Kidney (tissue), 14 donors: ENCODE results near the gene GSDME. TPM values are rescaled to one million over a fixed set of nuclear protein-coding genes. Genes with fewer than 3 reads are reported as not detected.

ENCODE experiments used
- DNase-seq, 5 donors: peaks; one replicate each; pipeline ENCODE4 v3.0.0-alpha.2; 2013 to 2020
- FAIRE-seq: peaks from 2 replicates; lab custom pipeline; 2012; peaks lifted over from hg19 to GRCh38; lab: Jason Lieb, UNC
- H3K27ac ChIP-seq, 2 donors: one replicate each; pipeline ENCODE4 v1.7.0; 2013; ENCODE audit warnings: low read depth in 2 of 2, low read length in 2 of 2, inconsistent platforms in 1 of 2
- H3K27me3 ChIP-seq: one replicate; pipeline ENCODE4 v1.7.1; 2013; ENCODE audit warnings: low read length, inconsistent platforms; ENCODE audit not compliant: control insufficient read depth, insufficient read depth
- H3K36me3 ChIP-seq, 3 donors: one replicate each; pipeline versions ENCODE4 v1.7.0 to v1.7.1; 2013; ENCODE audit warnings: low read length in 3 of 3, control low read depth in 1 of 3, inconsistent platforms in 1 of 3; ENCODE audit not compliant: insufficient read depth in 3 of 3, control insufficient read depth in 2 of 3
- H3K4me1 ChIP-seq, 3 donors: one replicate each; pipeline versions ENCODE4 v1.7.0 to v1.7.1; 2013; ENCODE audit warnings: low read length in 3 of 3, inconsistent platforms in 1 of 3, low read depth in 1 of 3; ENCODE audit not compliant: control insufficient read depth in 2 of 3, insufficient read depth in 2 of 3
- H3K4me3 ChIP-seq, 3 donors: one replicate each; pipeline versions ENCODE4 v1.7.0 to v1.8.1; 2013; ENCODE audit warnings: low read length in 3 of 3, control low read depth in 1 of 3, inconsistent platforms in 1 of 3
- H3K9ac ChIP-seq, 3 donors: one replicate each; pipeline versions ENCODE4 v1.7.0 to v1.7.1; 2013; ENCODE audit warnings: low read length in 3 of 3, control low read depth in 1 of 3, inconsistent platforms in 1 of 3
- H3K9me3 ChIP-seq, 3 donors: one replicate each; pipeline versions ENCODE4 v1.7.0 to v1.7.1; 2013; ENCODE audit warnings: low read length in 3 of 3, control low read depth in 1 of 3, inconsistent platforms in 1 of 3; ENCODE audit not compliant: control insufficient read depth in 2 of 3, insufficient read depth in 1 of 3
- intact Hi-C: fragments of 100-400 bp; cut with DNase I; formaldehyde crosslinking; loops from one replicate; pipeline ENCODE4 v1.11.1; 2022
- polyA plus RNA-seq: library from polyadenylated mRNA; stranded (reverse); fragments of 350-450 nt; fragmentation: Illumina TruSeq; extraction: RNeasy Lipid Tissue Mini Kit (QIAGEN cat#74804); gene quantifications from one replicate; pipeline ENCODE4 v1.2.3, GENCODE V29; 2014; ENCODE audit warnings: low read depth, low replicate concordance; ENCODE audit not compliant: insufficient read depth
- total RNA-seq: library from RNA; stranded (reverse); fragmentation: NEBNext Ultra II Directional; extraction: Animal tissue kit (Norgen Biotek cat#: 25700); gene quantifications from one replicate; pipeline ENCODE4 v1.2.1, GENCODE V29; 2021
- TF ChIP-seq, protein P1 (sequence below): IDR thresholded peaks from 3 replicates; pipeline ENCODE4 v1.5.1; 2012; ENCODE audit warnings: mild to moderate bottlenecking, moderate library complexity, borderline replicate concordance; ENCODE audit not compliant: insufficient read depth; ENCODE audit errors: extremely low read depth
- donor health status: control.
- donor health status: control.
- donor health status: control.
- donor health status: control.
- donor health status: control.
- donor health status: DM: yes; HTN: yes; CAD: no.
- donor health status: Normal renal cell carcinoma (clear cell type).

Gene GSDME
- total and polyA plus RNA-seq, 2 donors from 2014 or later = 11.7 to 16.8 TPM

DNA sequence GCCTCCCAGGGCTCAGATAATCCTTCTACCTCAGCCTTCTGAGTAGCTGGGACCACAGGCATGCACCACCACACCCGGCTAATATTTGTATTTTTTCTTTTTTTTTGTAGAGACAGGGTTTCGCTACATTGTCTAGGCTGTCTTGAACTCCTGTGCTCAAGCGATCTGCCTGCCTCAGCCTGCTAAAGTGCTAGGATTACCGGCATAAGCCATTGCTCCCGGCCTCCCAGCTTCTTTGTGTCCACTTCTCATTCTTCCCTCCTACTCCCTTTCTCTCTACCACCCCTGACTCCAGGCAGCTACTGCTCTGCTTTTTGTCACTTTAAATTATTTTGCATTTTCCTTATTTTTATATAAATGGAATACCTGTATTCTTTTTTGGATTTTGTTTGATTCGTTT is 100.7 kb downstream of the GSDME start:
- Histone ChIP-seq H3K36me3 (no peaks in the 10 kb centered on the region), H3K27me3 (no peaks in the 10 kb centered on the region), H3K4me3 (no peak overlapping the region), H3K9ac (no peak overlapping the region), H3K4me1 (no peaks in the 10 kb centered on the region), H3K27ac (no peak overlapping the region), H3K9me3 (no peaks in the 10 kb centered on the region)
- TF ChIP-seq, protein P1, sequence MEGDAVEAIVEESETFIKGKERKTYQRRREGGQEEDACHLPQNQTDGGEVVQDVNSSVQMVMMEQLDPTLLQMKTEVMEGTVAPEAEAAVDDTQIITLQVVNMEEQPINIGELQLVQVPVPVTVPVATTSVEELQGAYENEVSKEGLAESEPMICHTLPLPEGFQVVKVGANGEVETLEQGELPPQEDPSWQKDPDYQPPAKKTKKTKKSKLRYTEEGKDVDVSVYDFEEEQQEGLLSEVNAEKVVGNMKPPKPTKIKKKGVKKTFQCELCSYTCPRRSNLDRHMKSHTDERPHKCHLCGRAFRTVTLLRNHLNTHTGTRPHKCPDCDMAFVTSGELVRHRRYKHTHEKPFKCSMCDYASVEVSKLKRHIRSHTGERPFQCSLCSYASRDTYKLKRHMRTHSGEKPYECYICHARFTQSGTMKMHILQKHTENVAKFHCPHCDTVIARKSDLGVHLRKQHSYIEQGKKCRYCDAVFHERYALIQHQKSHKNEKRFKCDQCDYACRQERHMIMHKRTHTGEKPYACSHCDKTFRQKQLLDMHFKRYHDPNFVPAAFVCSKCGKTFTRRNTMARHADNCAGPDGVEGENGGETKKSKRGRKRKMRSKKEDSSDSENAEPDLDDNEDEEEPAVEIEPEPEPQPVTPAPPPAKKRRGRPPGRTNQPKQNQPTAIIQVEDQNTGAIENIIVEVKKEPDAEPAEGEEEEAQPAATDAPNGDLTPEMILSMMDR = no peak
- intact Hi-C loops = no loop called here
- no peak for DNase-seq
- FAIRE-seq = no peak

- DNase-seq (no peak), FAIRE-seq (no peak)
- Histone ChIP-seq H3K4me3 (no peak overlapping the region), H3K27me3 (no peaks in the 10 kb centered on the region), H3K9ac (no peak overlapping the region), H3K9me3 (no peaks in the 10 kb centered on the region), H3K27ac (no peak overlapping the region), H3K4me1 (no peaks in the 10 kb centered on the region), H3K36me3 (no peaks in the 10 kb centered on the region)
- intact Hi-C loops = no loop called here
- TF ChIP-seq, protein P1 = no peak
Observed at GRCh38 chr7:24654305-24654704, 103.0 kb downstream of the GSDME start.

DNA sequence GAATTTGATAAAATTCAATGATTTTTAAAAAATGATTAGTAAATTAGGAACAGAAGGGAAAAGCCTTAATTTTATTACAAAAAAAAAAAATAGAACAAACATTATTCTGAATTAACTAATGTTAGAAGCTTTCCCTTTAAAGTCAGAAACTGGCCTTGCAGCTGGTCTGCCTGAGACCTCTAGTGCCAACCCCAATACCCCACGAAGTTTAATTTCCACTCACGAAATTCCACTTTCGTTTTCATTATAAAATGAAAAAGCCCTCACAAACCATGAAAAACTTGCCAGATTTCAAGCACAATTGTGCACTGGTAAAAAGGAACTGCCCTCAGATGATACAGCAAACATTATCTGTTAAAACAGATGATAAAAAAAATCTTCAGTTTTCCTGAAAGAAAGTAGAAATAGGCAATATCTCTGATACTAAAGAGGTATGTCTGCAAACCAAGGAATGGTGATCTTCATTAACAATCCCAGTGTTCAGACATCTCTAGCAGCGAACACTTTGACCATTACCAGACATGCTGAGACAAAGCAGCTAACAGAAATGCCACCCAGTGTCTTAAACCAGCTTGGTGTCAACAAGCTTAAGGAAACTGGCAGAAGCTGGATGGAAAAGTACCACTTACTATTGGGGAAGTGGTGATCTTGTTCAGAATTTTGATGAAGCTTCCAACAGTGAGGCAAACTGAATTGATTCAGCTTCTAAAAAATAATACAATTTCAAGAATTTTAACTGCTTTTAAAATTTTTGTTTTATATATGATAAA is 103.8 kb downstream of the GSDME start:
- no peak for DNase-seq
- no peak for FAIRE-seq

More for the DNA sequence above, 103.8 kb downstream of the GSDME start:
- H3K9ac ChIP-seq = no peak overlapping the region
- no peaks in the 10 kb centered on the region for H3K9me3 ChIP-seq
- no peaks in the 10 kb centered on the region for H3K4me1 ChIP-seq
- peak overlapping the region in 1 of 3 donors; percentile 6 for H3K4me3 ChIP-seq
- H3K36me3 ChIP-seq = no peaks in the 10 kb centered on the region
- H3K27me3 ChIP-seq = no peaks in the 10 kb centered on the region
- H3K27ac ChIP-seq = no peak overlapping the region
- TF ChIP-seq, protein P1 = no peak
- intact Hi-C loops = no loop called here
